K562 (cell line): ENCODE data around the gene SEBOX. TPM values are rescaled to one million over a fixed set of nuclear protein-coding genes. Genes with fewer than 3 reads are reported as not detected.

Experiments used
- ATAC-seq: fragments of 200-7000 bp; cut with Tn5 transposase; 3 replicates; pipeline ENCODE4 v1.9.1; 2020; ENCODE audit warnings: moderate library complexity
- BruUV-seq: library from RNA; stranded (reverse); fragments of 400-500 nt; replicated peaks from 2 replicates; lab custom pipeline; 2021; lab: Mats Ljungman, UMichigan
- CTCF ChIA-PET: fragments of 300-600 bp; formaldehyde crosslinking; extraction: SDS; loops from one replicate; lab custom pipeline; 2021; ENCODE audit warnings: low intra/inter-chr PET ratio; lab: Yijun Ruan, JAX
- POLR2A ChIA-PET: fragments of 300-600, 350-650 bp; sonication (Branson Sonifier 250); formaldehyde crosslinking; extraction: SDS; loops from one replicate; lab custom pipeline; 2021; ENCODE audit warnings: antibody characterized with exemption, inconsistent platforms; lab: Yijun Ruan, JAX
- DNase-seq, 4 experiments: peaks; one replicate each; pipeline versions ENCODE4 v3.0.0 to v3.0.0-alpha.2; 2011 to 2018; ENCODE audit warnings: low spot score in 3 of 4, mixed read lengths in 3 of 4; ENCODE audit errors: extremely low read depth in 1 of 4
- FAIRE-seq: peaks from 2 replicates; lab custom pipeline; 2011; peaks lifted over from hg19 to GRCh38; lab: Jason Lieb, UNC
- H2AFZ ChIP-seq: 2 replicates; pipeline ENCODE4 v1.6.0; 2011; ENCODE audit warnings: low read depth, low read length, control low read depth, inconsistent platforms
- H3K27ac ChIP-seq: fragments of 200-600 bp; 3 replicates; pipeline ENCODE4 v1.8.0; 2011; ENCODE audit warnings: low read depth, mild to moderate bottlenecking, control low read depth, inconsistent platforms, low read length, moderate library complexity, mixed read lengths; ENCODE audit errors: extremely low read depth
- H3K27me3 ChIP-seq, 2 experiments: fragments of 300-600 bp in 1 of 2; 2 replicates in 1 of 2; 3 replicates in 1 of 2; pipeline versions ENCODE4 v1.6.0 to v1.8.0; 2011; ENCODE audit warnings: inconsistent platforms in 2 of 2, low read length in 2 of 2, mild to moderate bottlenecking in 1 of 2, mixed read lengths in 1 of 2, moderate library complexity in 1 of 2; ENCODE audit not compliant: control insufficient read depth in 2 of 2, insufficient read depth in 2 of 2
- H3K36me3 ChIP-seq: fragments of 300-600 bp; 3 replicates; pipeline ENCODE4 v1.8.0; 2011; ENCODE audit warnings: mild to moderate bottlenecking, low read length, inconsistent platforms; ENCODE audit not compliant: control insufficient read depth, insufficient read depth
- H3K4me1 ChIP-seq, 2 experiments: fragments of 200-600 bp in 1 of 2; replicated peaks in 1 of 2; 2 replicates in 1 of 2; 3 replicates in 1 of 2; pipeline versions ENCODE4 v1.5.1 to v1.8.0; 2011; ENCODE audit warnings: inconsistent platforms in 2 of 2, low read length in 2 of 2, mild to moderate bottlenecking in 1 of 2, mixed read lengths in 1 of 2, moderate library complexity in 1 of 2; ENCODE audit not compliant: control insufficient read depth in 2 of 2, insufficient read depth in 2 of 2
- H3K4me2 ChIP-seq: 2 replicates; pipeline ENCODE4 v1.6.1; 2011; ENCODE audit warnings: low read length, control low read depth, inconsistent platforms, mixed read lengths; ENCODE audit not compliant: insufficient read depth
- H3K4me3 ChIP-seq: fragments of 200-600 bp; sonication (generic), shearing (Covaris generic); 2 replicates; pipeline ENCODE4 v1.5.1; 2016; ENCODE audit warnings: control low read depth, inconsistent platforms
- H3K79me2 ChIP-seq: fragments of 200-600 bp; 3 replicates; pipeline ENCODE4 v1.8.0; 2011; ENCODE audit warnings: low read length, inconsistent platforms; ENCODE audit not compliant: control insufficient read depth, insufficient read depth
- H3K9ac ChIP-seq, 2 experiments: 2 replicates each; pipeline versions ENCODE4 v1.6.0 to v1.6.1; 2011; ENCODE audit warnings: low read depth in 2 of 2, low read length in 2 of 2, control low read depth in 1 of 2, inconsistent platforms in 1 of 2, mild to moderate bottlenecking in 1 of 2, mixed read lengths in 1 of 2; ENCODE audit not compliant: insufficient read depth in 1 of 2
- H3K9me1 ChIP-seq: one replicate; pipeline ENCODE4 v1.6.0; 2011; ENCODE audit warnings: inconsistent platforms, mild to moderate bottlenecking, low read length, moderate library complexity; ENCODE audit not compliant: control insufficient read depth, insufficient read depth
- H3K9me3 ChIP-seq: replicated peaks from 2 replicates; pipeline ENCODE4 v1.5.1; 2011; ENCODE audit warnings: low read depth, low read length, inconsistent platforms; ENCODE audit not compliant: control insufficient read depth, insufficient read depth
- H4K20me1 ChIP-seq: replicated peaks from 2 replicates; pipeline ENCODE4 v1.6.1; 2011; ENCODE audit warnings: low read length, inconsistent platforms, mixed read lengths; ENCODE audit not compliant: control insufficient read depth, insufficient read depth
- BCL6 ChIP-seq: fragments of 250-450 bp; sonication (Bioruptor Pico); IDR thresholded peaks from 2 replicates; pipeline ENCODE4 v1.4.0; 2020
- ESRRA ChIP-seq: fragments of 450-650 bp; IDR thresholded peaks from 2 replicates; pipeline ENCODE4 v1.6.1; 2014; ENCODE audit warnings: low read depth, mild to moderate bottlenecking, moderate library complexity, borderline replicate concordance
- LEF1 ChIP-seq: fragments of 450-650 bp; IDR thresholded peaks from 2 replicates; pipeline ENCODE4 v1.6.1; 2016; ENCODE audit warnings: mild to moderate bottlenecking
- MCM7 ChIP-seq, 2 experiments: fragments of 450-650 bp; IDR thresholded peaks; 2 replicates each; pipeline ENCODE4 v1.6.1; 2016 to 2018
- POLR3G ChIP-seq: IDR thresholded peaks from 2 replicates; pipeline ENCODE4 v1.6.1; 2011; ENCODE audit not compliant: insufficient read length, insufficient replicate concordance; ENCODE audit errors: extremely low read depth
- RB1 ChIP-seq: fragments of 450-650 bp; IDR thresholded peaks from 2 replicates; pipeline ENCODE4 v1.6.1; 2017; ENCODE audit warnings: low read depth, mild to moderate bottlenecking
- SMARCB1 ChIP-seq: IDR thresholded peaks from 2 replicates; pipeline ENCODE4 v1.6.1; 2011; ENCODE audit warnings: improper control_type of control experiment, low read depth; ENCODE audit not compliant: insufficient read length
- SNIP1 ChIP-seq: fragments of 450-650 bp; IDR thresholded peaks from 2 replicates; pipeline ENCODE4 v1.7.1; 2017; ENCODE audit warnings: low read depth, mild to moderate bottlenecking
- ZNF12 ChIP-seq: sonication (generic); formaldehyde crosslinking; IDR thresholded peaks from 2 replicates; pipeline ENCODE4 v1.4.0; 2020; ENCODE audit warnings: mild to moderate bottlenecking, missing genetic modification reagents
- ZNF217 ChIP-seq: sonication (generic); formaldehyde crosslinking; IDR thresholded peaks from 2 replicates; pipeline ENCODE4 v1.8.0; 2022; ENCODE audit warnings: mild to moderate bottlenecking, missing genetic modification reagents
- ZNF274 ChIP-seq: IDR thresholded peaks from 2 replicates; pipeline ENCODE4 v1.6.1; 2011; ENCODE audit warnings: low read depth, mild to moderate bottlenecking, low read length, moderate library complexity, borderline replicate concordance
- ZNF584 ChIP-seq: fragments of 200-800 bp; sonication (Bioruptor generic); IDR thresholded peaks from 2 replicates; pipeline ENCODE4 v1.6.1; 2016; ENCODE audit warnings: low read depth, mild to moderate bottlenecking, missing genetic modification characterization, missing compliant biosample characterization
- ZNF778 ChIP-seq: fragments of 450-650 bp; formaldehyde crosslinking; IDR thresholded peaks from 2 replicates; pipeline ENCODE4 v1.4.0; 2020; ENCODE audit warnings: mild to moderate bottlenecking, moderate library complexity
- WGBS: fragments of 100-300 bp; shearing (Covaris generic); methylation state at CpG from one replicate; pipeline ENCODE4 v1.1.6; 2016; ENCODE audit warnings: low coverage, mixed read lengths; ENCODE audit not compliant: insufficient coverage; ENCODE audit errors: missing lambda C conversion rate; 5-methylcytosine and 5-hydroxymethylcytosine counted together
- in situ Hi-C: fragments of 300-500 bp; cut with MboI; formaldehyde crosslinking; loops from 4 replicates; pipeline ENCODE4 v1.15.0; 2018; ENCODE audit warnings: inconsistent platforms, mixed read lengths
- intact Hi-C: fragments of 100-400 bp; cut with micrococcal nuclease; formaldehyde crosslinking; loops from 2 replicates; pipeline ENCODE4 v1.14.2; 2022
- polyA plus RNA-seq, 8 experiments: library from polyadenylated mRNA; depleted of rRNA in 4 of 8; stranded (reverse) in 5 of 8; unstranded in 3 of 8; fragments of >200 nt; fragmentation: Nextera tagmentation in 2 of 8; fragmentation: Illumina TruSeq in 1 of 8; extraction: Ambion mirVana in 2 of 8; extraction: Trizol in 1 of 8; gene quantifications; 2 replicates each; pipeline versions ENCODE4 v1.2.1 to v1.2.3, GENCODE V29; 2011 to 2014; ENCODE audit warnings: inconsistent platforms in 1 of 8, missing spikeins in 1 of 8
- total RNA-seq, 7 experiments: library from RNA; depleted of rRNA in 6 of 7; stranded (reverse); fragments of >200 nt in 6 of 7; fragmentation: Illumina TruSeq in 2 of 7; extraction: Trizol in 2 of 7; gene quantifications; 2 replicates each; pipeline versions ENCODE4 v1.2.1 to v1.2.3, GENCODE V29; 2011 to 2021; ENCODE audit warnings: low replicate concordance in 1 of 7
- TF ChIP-seq, protein P1 (sequence below): fragments of 200-800 bp; sonication (Bioruptor generic); IDR thresholded peaks from 2 replicates; pipeline ENCODE4 v1.6.1; 2016; ENCODE audit warnings: missing genetic modification characterization, missing compliant biosample characterization
- TF ChIP-seq, protein P2 (sequence below): fragments of 450-650 bp; IDR thresholded peaks from 2 replicates; pipeline ENCODE4 v1.6.1; 2016; ENCODE audit warnings: borderline replicate concordance

The SEBOX gene
- total and polyA plus RNA-seq, 9 of the 15 experiments (the other 6 are each of a cell fraction or from before 2014, with no cell fraction given) = not detected

DNA sequence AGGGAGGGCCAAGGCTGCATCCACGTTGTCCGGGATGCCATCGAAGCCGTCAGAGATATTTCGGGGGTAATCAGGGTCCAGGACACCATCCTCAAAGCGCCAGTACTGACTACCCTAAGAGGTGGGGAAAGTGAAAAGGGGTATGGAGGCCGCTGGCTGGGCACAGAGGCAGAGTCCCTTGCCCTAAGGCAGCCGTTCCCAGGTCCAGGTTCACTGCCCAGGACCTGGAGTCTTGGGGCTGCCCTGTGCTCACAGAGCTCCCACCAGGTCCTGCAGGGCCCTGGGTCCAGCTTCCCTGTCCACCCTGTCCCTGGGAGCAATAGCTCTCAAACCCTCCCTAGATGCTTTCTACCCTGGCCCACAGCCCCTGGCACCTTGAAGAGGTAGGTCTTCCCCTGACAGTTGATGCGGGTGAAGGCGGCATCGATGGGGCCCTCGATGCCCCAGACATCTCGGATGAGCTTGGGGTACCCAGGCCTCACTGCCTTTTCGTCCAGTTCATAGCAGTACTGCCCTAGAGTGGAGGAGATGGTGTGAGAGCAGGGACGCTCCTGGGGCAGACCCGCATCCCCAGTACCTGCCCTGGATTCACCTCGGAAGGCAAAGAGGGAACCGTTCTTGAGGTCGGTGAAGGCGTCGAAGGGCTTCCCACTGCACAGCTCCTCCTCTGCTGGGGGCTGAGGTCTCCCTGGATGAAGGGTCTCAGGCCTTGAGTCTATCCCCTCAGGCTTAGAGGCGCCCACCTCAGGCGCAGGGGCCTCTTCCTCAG, 4.1 kb upstream of the SEBOX start:
- H3K36me3 ChIP-seq = peaks cover 3% of the 10 kb centered on the region; the same call in 1 of the 3 replicates
- no peak overlapping the region for H3K27ac ChIP-seq
- no peaks in the 10 kb centered on the region for H3K9me3 ChIP-seq
- intact Hi-C loops (no loop called here), in situ Hi-C loops (no loop called here)
- DNase-seq (no peak), FAIRE-seq (no peak), ATAC-seq (no peak)
- TF ChIP-seq ZNF778 (CRISPR knock-in tag) (no peak), MCM7 (IDR thresholded peaks at IDR 0.05) (no peak), ZNF12 (CRISPR knock-in tag) (no peak), ZNF274 (no peak), ZNF217 (CRISPR knock-in tag) (no peak), POLR3G (no peak), ESRRA (no peak), SMARCB1 (no peak), ZNF584 (CRISPR knock-in tag) (no peak), BCL6 (CRISPR knock-in tag) (no peak), LEF1 (no peak), RB1 (no peak), SNIP1 (no peak)
- TF ChIP-seq, protein P1, sequence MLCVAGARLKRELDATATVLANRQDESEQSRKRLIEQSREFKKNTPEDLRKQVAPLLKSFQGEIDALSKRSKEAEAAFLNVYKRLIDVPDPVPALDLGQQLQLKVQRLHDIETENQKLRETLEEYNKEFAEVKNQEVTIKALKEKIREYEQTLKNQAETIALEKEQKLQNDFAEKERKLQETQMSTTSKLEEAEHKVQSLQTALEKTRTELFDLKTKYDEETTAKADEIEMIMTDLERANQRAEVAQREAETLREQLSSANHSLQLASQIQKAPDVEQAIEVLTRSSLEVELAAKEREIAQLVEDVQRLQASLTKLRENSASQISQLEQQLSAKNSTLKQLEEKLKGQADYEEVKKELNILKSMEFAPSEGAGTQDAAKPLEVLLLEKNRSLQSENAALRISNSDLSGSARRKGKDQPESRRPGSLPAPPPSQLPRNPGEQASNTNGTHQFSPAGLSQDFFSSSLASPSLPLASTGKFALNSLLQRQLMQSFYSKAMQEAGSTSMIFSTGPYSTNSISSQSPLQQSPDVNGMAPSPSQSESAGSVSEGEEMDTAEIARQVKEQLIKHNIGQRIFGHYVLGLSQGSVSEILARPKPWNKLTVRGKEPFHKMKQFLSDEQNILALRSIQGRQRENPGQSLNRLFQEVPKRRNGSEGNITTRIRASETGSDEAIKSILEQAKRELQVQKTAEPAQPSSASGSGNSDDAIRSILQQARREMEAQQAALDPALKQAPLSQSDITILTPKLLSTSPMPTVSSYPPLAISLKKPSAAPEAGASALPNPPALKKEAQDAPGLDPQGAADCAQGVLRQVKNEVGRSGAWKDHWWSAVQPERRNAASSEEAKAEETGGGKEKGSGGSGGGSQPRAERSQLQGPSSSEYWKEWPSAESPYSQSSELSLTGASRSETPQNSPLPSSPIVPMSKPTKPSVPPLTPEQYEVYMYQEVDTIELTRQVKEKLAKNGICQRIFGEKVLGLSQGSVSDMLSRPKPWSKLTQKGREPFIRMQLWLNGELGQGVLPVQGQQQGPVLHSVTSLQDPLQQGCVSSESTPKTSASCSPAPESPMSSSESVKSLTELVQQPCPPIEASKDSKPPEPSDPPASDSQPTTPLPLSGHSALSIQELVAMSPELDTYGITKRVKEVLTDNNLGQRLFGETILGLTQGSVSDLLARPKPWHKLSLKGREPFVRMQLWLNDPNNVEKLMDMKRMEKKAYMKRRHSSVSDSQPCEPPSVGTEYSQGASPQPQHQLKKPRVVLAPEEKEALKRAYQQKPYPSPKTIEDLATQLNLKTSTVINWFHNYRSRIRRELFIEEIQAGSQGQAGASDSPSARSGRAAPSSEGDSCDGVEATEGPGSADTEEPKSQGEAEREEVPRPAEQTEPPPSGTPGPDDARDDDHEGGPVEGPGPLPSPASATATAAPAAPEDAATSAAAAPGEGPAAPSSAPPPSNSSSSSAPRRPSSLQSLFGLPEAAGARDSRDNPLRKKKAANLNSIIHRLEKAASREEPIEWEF (CRISPR knock-in tag) = no peak
- TF ChIP-seq, protein P2, sequence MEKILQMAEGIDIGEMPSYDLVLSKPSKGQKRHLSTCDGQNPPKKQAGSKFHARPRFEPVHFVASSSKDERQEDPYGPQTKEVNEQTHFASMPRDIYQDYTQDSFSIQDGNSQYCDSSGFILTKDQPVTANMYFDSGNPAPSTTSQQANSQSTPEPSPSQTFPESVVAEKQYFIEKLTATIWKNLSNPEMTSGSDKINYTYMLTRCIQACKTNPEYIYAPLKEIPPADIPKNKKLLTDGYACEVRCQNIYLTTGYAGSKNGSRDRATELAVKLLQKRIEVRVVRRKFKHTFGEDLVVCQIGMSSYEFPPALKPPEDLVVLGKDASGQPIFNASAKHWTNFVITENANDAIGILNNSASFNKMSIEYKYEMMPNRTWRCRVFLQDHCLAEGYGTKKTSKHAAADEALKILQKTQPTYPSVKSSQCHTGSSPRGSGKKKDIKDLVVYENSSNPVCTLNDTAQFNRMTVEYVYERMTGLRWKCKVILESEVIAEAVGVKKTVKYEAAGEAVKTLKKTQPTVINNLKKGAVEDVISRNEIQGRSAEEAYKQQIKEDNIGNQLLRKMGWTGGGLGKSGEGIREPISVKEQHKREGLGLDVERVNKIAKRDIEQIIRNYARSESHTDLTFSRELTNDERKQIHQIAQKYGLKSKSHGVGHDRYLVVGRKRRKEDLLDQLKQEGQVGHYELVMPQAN = no peak
- H3K27me3 ChIP-seq = peaks cover 0 to 4% of the 10 kb centered on the region in 2 experiments; a peak in 1 of 5 replicates
- H2AFZ ChIP-seq = no peak overlapping the region
- H3K79me2 ChIP-seq = no peaks in the 10 kb centered on the region
- WGBS = 90% methylated on average over 18 of the region's 23 CpGs
- H3K4me2 ChIP-seq = no peak overlapping the region
- no peak overlapping the region for H3K4me3 ChIP-seq
- peaks cover 16 to 45% of the 10 kb centered on the region in 2 experiments for H3K4me1 ChIP-seq
- no TSS peak for BruUV-seq
- H3K9me1 ChIP-seq = peaks cover 5% of the 10 kb centered on the region
- H3K9ac ChIP-seq = 0 out of 4 replicates have a peak overlapping the region, but pooled peaks of 1 of the 2 experiments have one; percentile 81
- ChIA-PET POLR2A (interaction anchor here (0.6 to 3.4 kb wide), 2 partner anchors 11 to 27 kb away, joined by 5 to 31 read pairs; partner anchors contain the start of gene POLDIP2), CTCF (interaction anchor here (0.6 kb wide), 1 partner anchor 184 kb away, joined by 5 read pairs; no protein-coding TSS in a partner anchor)
- H4K20me1 ChIP-seq = peaks cover 14% of the 10 kb centered on the region
